Measurements from ENCODE around the gene HCFC1. TPM values are rescaled to one million over a fixed set of nuclear protein-coding genes. Genes with fewer than 3 reads are reported as not detected.
A peak's percentile ranks its signal among the peaks of the same experiment; 100 is the strongest.

HCFC1 gene
- total and polyA plus RNA-seq, 9 of the 15 experiments (the other 6 are each of a cell fraction or from before 2014, with no cell fraction given), result 2.8 to 133 (median 17.1) TPM

- peak overlapping the region; percentile 97 for H3K4me2 ChIP-seq (ENCODE audit: insufficient read depth, low read length)
- H3K27ac ChIP-seq (ENCODE audit: extremely low read depth, low read depth, low read length), result peak overlapping the region; percentile 98
- no peaks in the 10 kb centered on the region for H3K27me3 ChIP-seq (ENCODE audit: control insufficient read depth in 2 of 2, insufficient read depth in 2 of 2, low read length in 2 of 2)
- no peaks in the 10 kb centered on the region for H3K9me1 ChIP-seq (ENCODE audit: control insufficient read depth, insufficient read depth, low read length)
- H3K4me3 ChIP-seq, result peak overlapping the region; percentile 58
- peaks cover 41% of the 10 kb centered on the region for H3K36me3 ChIP-seq (ENCODE audit: control insufficient read depth, insufficient read depth, low read length)
- ATAC-seq, result peak; percentile 1
- TSS peak; percentile 9 for BruUV-seq (replicated peaks)
- peaks cover 27 to 68% of the 10 kb centered on the region in 2 experiments; a peak in 4 of 5 replicates for H3K4me1 ChIP-seq (replicated peaks in 1 of 2; ENCODE audit: control insufficient read depth in 2 of 2, insufficient read depth in 2 of 2, low read length in 2 of 2)
- peak; percentile 19 for FAIRE-seq
- intact Hi-C loops (cut with micrococcal nuclease), result loop anchor here (1.0 to 5.0 kb wide), 2 partner anchors 45 to 160 kb away; partner anchors contain the start of gene TMEM187
- H4K20me1 ChIP-seq (replicated peaks; ENCODE audit: control insufficient read depth, insufficient read depth, low read length), result no peaks in the 10 kb centered on the region
- 0% methylated on average over 6 of the region's 8 CpGs for WGBS (ENCODE audit: insufficient coverage, low coverage, missing lambda C conversion rate)
- H2AFZ ChIP-seq (ENCODE audit: low read depth, low read length), result 0 out of 2 replicates have a peak overlapping the region, but pooled peaks have one; percentile 62
- POLR2A ChIA-PET, result interaction anchor here (1.7 to 2.3 kb wide), 3 partner anchors 10 to 19 kb away, joined by 5 to 9 read pairs (median 7); no protein-coding TSS in a partner anchor
- DNase-seq (ENCODE audit: extremely low read depth in 1 of 4, low spot score in 3 of 4), result no peak
- no peak for TF ChIP-seq TRIM25 (IDR thresholded peaks at IDR 0.05; ENCODE audit: borderline replicate concordance)
- no peak for TF ChIP-seq GABPB2 (CRISPR knock-in tag; conservative IDR thresholded peaks at IDR 0.05)
- TF ChIP-seq NFIC (IDR thresholded peaks at IDR 0.05), result 0 out of 2 replicates have a peak, but pooled peaks have one; percentile 4
- TF ChIP-seq NFRKB (IDR thresholded peaks at IDR 0.05; ENCODE audit: low read depth), result peak; percentile 77; the same call in 1 of the 2 replicates
- 0 out of 2 replicates have a peak, but pooled peaks have one; percentile 8 for TF ChIP-seq ZNF263 (CRISPR knock-in tag; IDR thresholded peaks at IDR 0.05; ENCODE audit: borderline replicate concordance)
- TF ChIP-seq FOXP4 (CRISPR knock-in tag; IDR thresholded peaks at IDR 0.05; ENCODE audit: borderline replicate concordance), result 0 out of 2 replicates have a peak, but pooled peaks have one; percentile 39
- TF ChIP-seq MED1 (CRISPR knock-in tag; IDR thresholded peaks at IDR 0.05; ENCODE audit: borderline replicate concordance), result 0 out of 2 replicates have a peak, but pooled peaks have one; percentile 88
- no peak for TF ChIP-seq ARID1B (IDR thresholded peaks at IDR 0.05)
- peak; percentile 70 for TF ChIP-seq POLR2G (IDR thresholded peaks at IDR 0.05; ENCODE audit: low read depth, low read length)
- TF ChIP-seq NKRF (IDR thresholded peaks at IDR 0.05; ENCODE audit: borderline replicate concordance), result peak; percentile 14; the same call in 1 of the 2 replicates
- in situ Hi-C loops (cut with MboI), result no loop called here
- CTCF ChIA-PET (ENCODE audit: low intra/inter-chr PET ratio), result no interaction called here
- no peaks in the 10 kb centered on the region for H3K9me3 ChIP-seq (replicated peaks; ENCODE audit: control insufficient read depth, insufficient read depth, low read depth, low read length)
- H3K9ac ChIP-seq (ENCODE audit: insufficient read depth in 1 of 2, low read depth in 2 of 2, low read length in 2 of 2), result peak overlapping the region; percentile 93 to 96
- peaks cover 56% of the 10 kb centered on the region for H3K79me2 ChIP-seq (ENCODE audit: control insufficient read depth, insufficient read depth, low read length)
These were observed 44.0 kb downstream of the HCFC1 start for GRCh38 chrX:153927672-153927921.
